Transverse colon (tissue), 4 donors: ENCODE data around the gene MBD1. TPM values are rescaled to one million over a fixed set of nuclear protein-coding genes. Genes with fewer than 3 reads are reported as not detected.
A peak's percentile ranks its signal among the peaks of the same experiment; 100 is the strongest.

Experiments used
- DNase-seq: peaks from one replicate; pipeline ENCODE4 v3.0.0-alpha.2; 2019
- H3K27ac ChIP-seq, 4 donors: fragments of 200-600 bp; sonication (generic); 2 replicates each; pipeline ENCODE4 v1.5.1; 2016 to 2018; ENCODE audit warnings: inconsistent platforms in 4 of 4
- H3K27me3 ChIP-seq: fragments of 200-600 bp; sonication (generic); 2 replicates; pipeline ENCODE4 v1.5.1; 2017; ENCODE audit warnings: inconsistent platforms
- H3K36me3 ChIP-seq, 4 donors: fragments of 200-600 bp; sonication (generic); 2 replicates each; pipeline ENCODE4 v1.5.1; 2017 to 2019; ENCODE audit warnings: inconsistent platforms in 4 of 4
- H3K4me1 ChIP-seq, 4 donors: fragments of 200-600 bp; sonication (generic); 2 replicates each; pipeline ENCODE4 v1.5.1; 2017 to 2020; ENCODE audit warnings: inconsistent platforms in 4 of 4
- H3K4me3 ChIP-seq, 4 donors: fragments of 200-600 bp; sonication (generic); 1 replicate in 1 of 4; 2 replicates in 3 of 4; pipeline versions ENCODE4 v1.5.1 to v1.6.1; 2017 to 2019; ENCODE audit warnings: inconsistent platforms in 4 of 4
- H3K9me3 ChIP-seq, 2 donors: fragments of 200-600 bp; sonication (generic); 2 replicates each; pipeline ENCODE4 v1.5.1; 2017 to 2019; ENCODE audit warnings: inconsistent platforms in 2 of 2
- EP300 ChIP-seq: sonication (generic); formaldehyde crosslinking; IDR thresholded peaks from one replicate; pipeline ENCODE4 v1.6.1; 2017; ENCODE audit warnings: antibody characterized with exemption, low read depth
- POLR2A ChIP-seq: fragments of 450-650 bp; IDR thresholded peaks from one replicate; pipeline ENCODE4 v1.6.1; 2016; ENCODE audit warnings: antibody characterized with exemption, mild to moderate bottlenecking, moderate library complexity
- POLR2AphosphoS5 ChIP-seq, 3 donors: sonication (generic); formaldehyde crosslinking; IDR thresholded peaks; one replicate each; pipeline ENCODE4 v1.6.1; 2016; ENCODE audit warnings: antibody characterized with exemption in 3 of 3
- WGBS, 2 donors: methylation state at CpG; one replicate each; pipeline ENCODE4 v1.1.5; 2018; ENCODE audit warnings: low coverage in 1 of 2; 5-methylcytosine and 5-hydroxymethylcytosine counted together
- in situ Hi-C, 4 donors: fragments of 200-750 bp; cut with MboI; loops; one replicate each; pipeline versions ENCODE4 v1.15.0 to v1.15.1; 2017; ENCODE audit warnings: low sequenced_read_pairs in 3 of 4, low pct_ligation_motif_present in 1 of 4, low pct_unique_long_range_greater_than_20kb in 1 of 4
- intact Hi-C: fragments of 100-400 bp; cut with DNase I; formaldehyde crosslinking; loops from one replicate; pipeline ENCODE4 v1.15.1; 2023; ENCODE audit warnings: low total_unique reads
- total RNA-seq, 4 donors: library from RNA; depleted of rRNA; stranded (reverse); fragments of >200 nt; gene quantifications; one replicate each; pipeline ENCODE4 v1.1.0, GENCODE V29; 2016
- TF ChIP-seq, protein P1 (sequence below), 5 experiments: fragments of 200-600 bp in 3 of 5; fragments of 450-650 bp in 2 of 5; sonication (generic) in 3 of 5; IDR thresholded peaks; 1 replicate in 2 of 5; 2 replicates in 3 of 5; pipeline ENCODE4 v1.5.1; 2016 to 2017; ENCODE audit warnings: antibody characterized with exemption in 5 of 5, inconsistent platforms in 3 of 5, mild to moderate bottlenecking in 2 of 5, moderate library complexity in 1 of 5

MBD1 gene
- total RNA-seq, 4 donors from 2014 or later = 65.1 to 97.8 (median 83.0) TPM

DNA sequence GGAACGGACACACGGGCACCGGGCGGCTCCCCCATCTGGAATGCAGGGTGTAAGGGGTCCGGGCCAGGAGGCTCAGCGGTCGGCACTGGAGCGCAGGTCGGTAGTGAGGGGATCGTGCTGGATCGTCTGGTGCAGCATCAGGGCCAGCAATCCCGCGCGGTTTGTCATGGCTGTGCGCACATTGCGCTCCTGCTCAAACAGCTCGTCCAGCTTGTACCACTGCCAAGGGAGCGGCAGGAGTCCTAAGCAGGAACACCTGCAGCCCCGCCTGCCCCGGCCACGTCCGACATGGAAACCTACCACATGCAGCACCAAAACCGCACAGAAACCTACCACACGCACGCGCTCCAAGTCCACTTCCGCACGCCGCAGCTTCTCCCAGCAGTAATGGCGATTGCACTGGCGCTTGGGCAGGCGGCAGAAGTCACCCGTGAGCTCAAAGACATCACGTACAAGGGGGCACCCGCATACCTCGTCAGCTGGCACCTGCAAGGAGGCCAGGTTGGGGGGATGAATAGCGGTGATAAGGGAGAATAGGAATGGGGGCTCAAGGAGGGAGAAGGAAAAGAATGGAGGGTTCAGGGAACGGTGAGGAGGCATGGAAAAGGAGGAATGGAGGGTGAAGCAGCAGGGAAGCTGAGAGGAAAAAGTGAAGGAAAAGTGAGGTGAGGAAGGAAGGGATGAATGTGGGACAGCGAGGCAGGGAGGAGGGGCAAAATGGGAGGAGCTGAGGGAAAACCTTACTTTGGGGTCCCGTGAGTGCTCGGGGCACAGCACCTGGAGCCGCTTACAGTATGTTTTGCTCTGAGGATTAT lies 1.4 kb upstream of the MBD1 start:
- Histone ChIP-seq H3K4me3 (peak overlapping the region in 1 of 4 donors; percentile 81), H3K27ac (peak overlapping the region in 1 of 4 donors; percentile 98), H3K27me3 (no peaks in the 10 kb centered on the region), H3K9me3 (no peaks in the 10 kb centered on the region), H3K4me1 (peaks cover 16 to 35% (median 27%) of the 10 kb centered on the region in 4 donors), H3K36me3 (peaks cover 0 to 4% (median 0%) of the 10 kb centered on the region in 4 donors)
- in situ Hi-C loops (loop anchor here in 1 of 4 donors (25.0 kb wide), 1 partner anchor 795 kb away; the partner anchor contains the start of genes C18orf32 and RPL17), intact Hi-C loops (no loop called here)
- WGBS, 2 donors = 90 to 93% methylated on average over 8 to 41 of the region's 42 CpGs
- TF ChIP-seq POLR2AphosphoS5 (IDR thresholded peaks at IDR 0.05) = no peak
- TF ChIP-seq EP300 = no peak
- no peak for TF ChIP-seq POLR2A
- no peak for DNase-seq

DNA sequence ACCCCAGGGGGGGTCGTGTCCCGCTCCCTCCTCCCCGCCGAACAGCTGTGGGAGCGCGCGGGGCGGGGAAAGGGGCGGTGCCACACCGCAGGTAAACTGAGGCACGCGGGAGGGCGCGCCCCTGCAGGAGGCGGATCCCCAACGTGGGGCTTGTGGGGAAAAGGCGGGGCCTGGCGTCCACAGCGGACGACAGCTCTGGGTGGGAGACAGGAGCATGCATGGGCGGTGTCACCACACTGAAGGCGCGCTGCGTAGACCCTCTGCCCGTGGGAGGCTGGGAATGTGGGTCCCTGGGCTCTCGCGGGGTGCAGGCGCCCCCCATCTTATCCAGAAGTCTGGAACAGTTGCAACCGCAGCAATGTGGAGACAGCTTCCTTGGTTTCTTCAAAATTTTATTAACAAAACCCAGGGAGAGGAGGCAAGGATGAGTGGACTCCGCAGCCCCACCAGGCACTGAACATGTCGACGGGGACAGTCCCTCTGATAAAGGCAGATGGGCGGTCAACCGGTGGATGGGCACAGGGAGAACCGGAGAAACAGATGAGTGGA lies 723 bp upstream of the MBD1 start:
- in situ Hi-C loops (loop anchor here in 1 of 4 donors (25.0 kb wide), 1 partner anchor 795 kb away; the partner anchor contains the start of genes C18orf32 and RPL17), intact Hi-C loops (no loop called here)
- Histone ChIP-seq H3K4me3 (peak overlapping the region; percentile 62 to 86 (median 83)), H3K9me3 (no peaks in the 10 kb centered on the region), H3K27me3 (no peaks in the 10 kb centered on the region), H3K27ac (peak overlapping the region; percentile 94 to 98 (median 95)), H3K36me3 (peaks cover 0 to 5% (median under 1%) of the 10 kb centered on the region in 4 donors), H3K4me1 (peaks cover 16 to 34% (median 27%) of the 10 kb centered on the region in 4 donors)
- no peak for DNase-seq
- WGBS, 2 donors = 37 to 75% methylated on average over 5 to 35 of the region's 35 CpGs
- TF ChIP-seq, protein P1, sequence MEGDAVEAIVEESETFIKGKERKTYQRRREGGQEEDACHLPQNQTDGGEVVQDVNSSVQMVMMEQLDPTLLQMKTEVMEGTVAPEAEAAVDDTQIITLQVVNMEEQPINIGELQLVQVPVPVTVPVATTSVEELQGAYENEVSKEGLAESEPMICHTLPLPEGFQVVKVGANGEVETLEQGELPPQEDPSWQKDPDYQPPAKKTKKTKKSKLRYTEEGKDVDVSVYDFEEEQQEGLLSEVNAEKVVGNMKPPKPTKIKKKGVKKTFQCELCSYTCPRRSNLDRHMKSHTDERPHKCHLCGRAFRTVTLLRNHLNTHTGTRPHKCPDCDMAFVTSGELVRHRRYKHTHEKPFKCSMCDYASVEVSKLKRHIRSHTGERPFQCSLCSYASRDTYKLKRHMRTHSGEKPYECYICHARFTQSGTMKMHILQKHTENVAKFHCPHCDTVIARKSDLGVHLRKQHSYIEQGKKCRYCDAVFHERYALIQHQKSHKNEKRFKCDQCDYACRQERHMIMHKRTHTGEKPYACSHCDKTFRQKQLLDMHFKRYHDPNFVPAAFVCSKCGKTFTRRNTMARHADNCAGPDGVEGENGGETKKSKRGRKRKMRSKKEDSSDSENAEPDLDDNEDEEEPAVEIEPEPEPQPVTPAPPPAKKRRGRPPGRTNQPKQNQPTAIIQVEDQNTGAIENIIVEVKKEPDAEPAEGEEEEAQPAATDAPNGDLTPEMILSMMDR (IDR thresholded peaks at IDR 0.05) = no peak
- TF ChIP-seq POLR2AphosphoS5 (IDR thresholded peaks at IDR 0.05) = no peak
- TF ChIP-seq POLR2A = no peak
- TF ChIP-seq EP300 = no peak

DNA sequence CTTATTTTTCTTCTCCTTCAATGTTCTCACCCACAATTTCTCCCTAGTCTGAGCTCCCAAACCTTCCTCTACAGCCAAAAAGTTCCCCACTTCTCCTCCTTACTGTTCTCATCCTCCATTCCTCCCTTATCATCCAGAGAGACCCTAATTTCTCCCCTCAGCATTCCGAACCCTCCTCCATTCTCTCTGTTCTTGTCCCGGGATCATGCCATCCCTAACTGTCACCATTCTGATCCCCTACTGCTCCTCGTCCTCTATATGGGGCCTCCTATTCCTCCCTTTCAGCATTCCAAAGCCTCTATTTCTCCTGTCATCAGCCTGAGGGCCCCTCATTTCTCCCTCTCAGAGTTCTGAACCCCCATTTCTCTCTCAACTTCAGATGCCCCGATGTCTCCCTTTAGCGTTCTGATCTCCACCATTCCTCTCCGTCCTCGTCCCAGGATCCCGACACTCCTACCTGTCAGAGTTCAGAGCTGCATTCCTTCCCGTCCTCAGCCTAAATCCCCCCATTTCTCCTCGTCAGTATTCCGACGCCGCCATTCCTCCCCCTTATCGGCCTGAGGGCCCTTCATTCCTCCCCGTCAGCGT lies 522 bp downstream of the MBD1 start:
- WGBS, 2 donors = 1 to 8% methylated on average over 9 to 16 of the region's 16 CpGs

DNA sequence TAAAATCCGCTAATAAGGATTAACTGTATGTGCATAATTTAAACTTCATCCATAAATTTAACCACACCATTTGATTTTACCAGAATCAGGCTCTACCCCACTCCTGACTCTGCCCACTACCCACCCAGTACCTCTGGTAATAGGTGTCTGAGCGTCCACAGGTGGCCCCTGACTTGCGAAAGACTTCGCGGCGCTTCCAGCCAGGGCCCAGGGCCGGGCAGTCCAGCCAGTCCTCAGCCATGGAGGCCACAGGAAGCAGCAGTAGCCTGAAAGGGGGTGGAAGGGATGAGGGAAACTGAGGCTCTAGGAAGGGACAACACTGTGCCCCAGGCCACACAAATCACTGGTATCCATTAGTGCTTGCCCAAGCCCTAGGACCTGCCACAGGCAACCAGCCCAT lies 1.6 kb downstream of the MBD1 start:
- no peak overlapping the region for H3K27ac ChIP-seq
- H3K4me3 ChIP-seq = peak overlapping the region in 1 of 4 donors; percentile 81

More for the DNA sequence above, 522 bp downstream of the MBD1 start:
- intact Hi-C loops = no loop called here
- no peaks in the 10 kb centered on the region for H3K9me3 ChIP-seq
- TF ChIP-seq POLR2A = no peak
- TF ChIP-seq POLR2AphosphoS5 (IDR thresholded peaks at IDR 0.05) = no peak
- TF ChIP-seq, protein P1 (IDR thresholded peaks at IDR 0.05) = no peak
- no peak for TF ChIP-seq EP300
- in situ Hi-C loops = loop anchor here in 1 of 4 donors (25.0 kb wide), 1 partner anchor 794 kb away; the partner anchor contains the start of genes C18orf32 and RPL17
- DNase-seq = no peak
- H3K27ac ChIP-seq = peak overlapping the region; percentile 94 to 98 (median 95)
- H3K4me1 ChIP-seq = peaks cover 16 to 27% (median 24%) of the 10 kb centered on the region in 4 donors
- peaks cover 0 to 17% (median 10%) of the 10 kb centered on the region in 4 donors for H3K36me3 ChIP-seq
- no peaks in the 10 kb centered on the region for H3K27me3 ChIP-seq
- peak overlapping the region; percentile 62 to 86 (median 83) for H3K4me3 ChIP-seq

More for the DNA sequence above, 1.6 kb downstream of the MBD1 start:
- in situ Hi-C loops = loop anchor here in 1 of 4 donors (25.0 kb wide), 1 partner anchor 792 kb away; the partner anchor contains the start of genes C18orf32 and RPL17
- intact Hi-C loops = no loop called here
- TF ChIP-seq EP300 = no peak
- TF ChIP-seq, protein P1 (IDR thresholded peaks at IDR 0.05) = no peak
- no peak for TF ChIP-seq POLR2A
- TF ChIP-seq POLR2AphosphoS5 (IDR thresholded peaks at IDR 0.05) = no peak
- WGBS, 2 donors = 92 to 100% methylated on average over 4 to 7 of the region's 7 CpGs
- Histone ChIP-seq H3K9me3 (no peaks in the 10 kb centered on the region), H3K4me1 (peaks cover 16 to 27% (median 24%) of the 10 kb centered on the region in 4 donors), H3K36me3 (peaks cover 0 to 27% (median 15%) of the 10 kb centered on the region in 4 donors), H3K27me3 (no peaks in the 10 kb centered on the region)
- DNase-seq = no peak
